Esophagus muscularis mucosa (tissue), 4 donors: ENCODE results near the gene EMILIN1. TPM values are rescaled to one million over a fixed set of nuclear protein-coding genes. Genes with fewer than 3 reads are reported as not detected.

Experiments used
- DNase-seq: peaks from one replicate; pipeline ENCODE4 v3.0.0-alpha.2; 2017; ENCODE audit errors: extremely low spot score
- H3K27ac ChIP-seq, 4 donors: fragments of 200-600 bp; sonication (generic); replicated peaks in 1 of 4; 1 replicate in 3 of 4; 2 replicates in 1 of 4; pipeline ENCODE4 v1.5.1; 2016 to 2019; ENCODE audit warnings: mild to moderate bottlenecking in 1 of 4
- H3K27me3 ChIP-seq, 4 donors: fragments of 200-600 bp; sonication (generic); one replicate each; pipeline versions ENCODE4 v1.5.1 to v1.6.0; 2016 to 2019
- H3K36me3 ChIP-seq, 4 donors: fragments of 200-600 bp; sonication (generic); one replicate each; pipeline ENCODE4 v1.5.1; 2016 to 2019
- H3K4me1 ChIP-seq, 4 donors: fragments of 200-600 bp; sonication (generic); one replicate each; pipeline ENCODE4 v1.5.1; 2016 to 2019
- H3K4me3 ChIP-seq, 4 donors: fragments of 200-600 bp; sonication (generic); 1 replicate in 2 of 4; 2 replicates in 2 of 4; pipeline ENCODE4 v1.5.1; 2016 to 2019; ENCODE audit warnings: mild to moderate bottlenecking in 4 of 4, moderate library complexity in 1 of 4
- H3K9me3 ChIP-seq, 4 donors: fragments of 200-600 bp; sonication (generic); 1 replicate in 3 of 4; 2 replicates in 1 of 4; pipeline ENCODE4 v1.5.1; 2016 to 2019
- CTCF ChIP-seq, 3 experiments: fragments of 200-600 bp in 2 of 3; fragments of 450-650 bp in 1 of 3; sonication (generic) in 2 of 3; IDR thresholded peaks; one replicate each; pipeline ENCODE4 v1.5.1; 2017 to 2019; ENCODE audit warnings: antibody characterized with exemption in 3 of 3, mild to moderate bottlenecking in 2 of 3, moderate library complexity in 1 of 3
- EP300 ChIP-seq: sonication (generic); formaldehyde crosslinking; IDR thresholded peaks from one replicate; pipeline ENCODE4 v1.6.1; 2017; ENCODE audit warnings: antibody characterized with exemption
- POLR2A ChIP-seq: fragments of 450-650 bp; IDR thresholded peaks from one replicate; pipeline ENCODE4 v1.6.1; 2017; ENCODE audit warnings: antibody characterized with exemption, moderate library complexity, mild to moderate bottlenecking, low read depth
- POLR2AphosphoS5 ChIP-seq, 2 donors: sonication (generic); formaldehyde crosslinking; IDR thresholded peaks; one replicate each; pipeline ENCODE4 v1.6.1; 2017; ENCODE audit warnings: antibody characterized with exemption in 2 of 2
- WGBS: methylation state at CpG from one replicate; pipeline ENCODE4 v1.1.5; 2018; 5-methylcytosine and 5-hydroxymethylcytosine counted together
- intact Hi-C: fragments of 100-400 bp; cut with DNase I; formaldehyde crosslinking; loops from one replicate; pipeline ENCODE4 v1.15.1; 2023
- total RNA-seq, 4 donors: library from RNA; depleted of rRNA; stranded (reverse); fragments of >200 nt; gene quantifications; one replicate each; pipeline versions ENCODE4 v1.1.0 to v1.2.1, GENCODE V29; 2016

The EMILIN1 gene
- total RNA-seq, 4 donors from 2014 or later = 126 to 288 (median 168) TPM

DNA sequence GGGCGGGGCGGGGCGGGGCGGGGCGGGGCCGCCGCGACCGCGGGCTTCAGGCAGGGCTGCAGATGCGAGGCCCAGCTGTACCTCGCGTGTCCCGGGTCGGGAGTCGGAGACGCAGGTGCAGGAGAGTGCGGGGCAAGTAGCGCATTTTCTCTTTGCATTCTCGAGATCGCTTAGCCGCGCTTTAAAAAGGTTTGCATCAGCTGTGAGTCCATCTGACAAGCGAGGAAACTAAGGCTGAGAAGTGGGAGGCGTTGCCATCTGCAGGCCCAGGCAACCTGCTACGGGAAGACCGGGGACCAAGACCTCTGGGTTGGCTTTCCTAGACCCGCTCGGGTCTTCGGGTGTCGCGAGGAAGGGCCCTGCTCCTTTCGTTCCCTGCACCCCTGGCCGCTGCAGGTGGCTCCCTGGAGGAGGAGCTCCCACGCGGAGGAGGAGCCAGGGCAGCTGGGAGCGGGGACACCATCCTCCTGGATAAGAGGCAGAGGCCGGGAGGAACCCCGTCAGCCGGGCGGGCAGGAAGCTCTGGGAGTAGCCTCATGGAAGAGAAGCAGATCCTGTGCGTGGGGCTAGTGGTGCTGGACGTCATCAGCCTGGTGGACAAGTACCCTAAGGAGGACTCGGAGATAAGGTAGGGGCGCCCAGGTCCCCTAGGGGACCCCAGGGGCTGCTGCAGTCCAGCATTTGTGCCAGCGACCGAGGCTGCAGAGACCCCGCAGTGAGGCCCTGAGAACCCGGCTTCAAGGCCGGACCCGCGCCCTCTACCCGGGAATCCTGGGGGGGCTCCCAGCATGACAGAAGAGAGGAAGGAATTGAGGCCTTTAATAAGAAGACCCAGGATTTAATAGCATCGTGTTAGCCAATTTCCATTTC, 8.5 kb downstream of the EMILIN1 start, which contains the start of gene KHK:
Gene KHK (plus strand): TSS at position 49 of the 870 bp plus-strand sequence. CDS start 488 bp downstream, at position 537.
- Histone ChIP-seq H3K27ac (peak within 1 kb of the TSS; percentile 92 to 95 (median 93)), H3K27me3 (no peaks in the 10 kb centered on the region), H3K4me3 (peak within 1 kb of the TSS; percentile 68 to 81 (median 72)), H3K4me1 (peaks cover 21 to 63% (median 54%) of the 10 kb centered on the region in 4 donors), H3K36me3 (peaks cover 3 to 21% (median 13%) of the 10 kb centered on the region in 4 donors), H3K9me3 (no peaks in the 10 kb centered on the region)
- TF ChIP-seq CTCF (IDR thresholded peaks at IDR 0.05) (no peak), POLR2A (no peak), POLR2AphosphoS5 (IDR thresholded peaks at IDR 0.05) (no peak), EP300 (no peak)
- DNase-seq = no peak
- 33% methylated on average over 16 of the region's 54 CpGs for WGBS
- intact Hi-C loops = loop anchor here (1.0 to 5.0 kb wide), 3 partner anchors 37 to 125 kb away; partner anchors contain the start of gene TMEM214

GRCh38 chr2:27087823-27088410, 9.5 kb downstream of the EMILIN1 start:
- intact Hi-C loops = loop anchor here (5.0 kb wide), 2 partner anchors 56 to 126 kb away; partner anchors contain the start of gene TMEM214
- no peak overlapping the region for H3K27ac ChIP-seq
- H3K9me3 ChIP-seq = no peaks in the 10 kb centered on the region
- WGBS = 85% methylated on average over 5 of the region's 5 CpGs
- TF ChIP-seq EP300 (no peak), POLR2AphosphoS5 (IDR thresholded peaks at IDR 0.05) (no peak), CTCF (IDR thresholded peaks at IDR 0.05) (no peak), POLR2A (no peak)
- DNase-seq = no peak
- H3K4me3 ChIP-seq = no peak overlapping the region
- no peaks in the 10 kb centered on the region for H3K27me3 ChIP-seq
- H3K36me3 ChIP-seq = peaks cover 0 to 20% (median 6%) of the 10 kb centered on the region in 4 donors
- peaks cover 16 to 53% (median 44%) of the 10 kb centered on the region in 4 donors for H3K4me1 ChIP-seq

DNA sequence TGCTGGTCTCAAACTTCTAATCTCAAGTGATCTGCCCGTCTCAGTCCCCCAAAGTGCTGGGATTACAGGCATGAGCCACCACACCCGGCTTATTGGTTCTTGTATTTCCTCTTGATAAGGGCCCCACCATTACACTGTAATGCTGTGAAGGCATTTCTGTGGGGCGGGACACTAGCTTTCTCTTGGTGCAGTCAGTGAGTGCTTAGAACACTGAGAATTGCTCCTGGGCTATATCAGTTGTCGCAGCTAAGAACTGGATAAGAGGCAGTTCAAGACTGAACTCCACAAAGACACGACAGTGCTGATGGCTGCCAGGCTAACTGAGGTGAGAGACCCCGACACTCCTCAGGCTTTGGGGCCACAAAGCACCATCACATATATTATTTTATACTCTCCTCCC, 10.2 kb downstream of the EMILIN1 start:
- intact Hi-C loops = loop anchor here (5.0 kb wide), 2 partner anchors 56 to 126 kb away; partner anchors contain the start of gene TMEM214
- DNase-seq = no peak
- H3K4me1 ChIP-seq = peaks cover 16 to 46% (median 37%) of the 10 kb centered on the region in 4 donors
- H3K36me3 ChIP-seq = peaks cover 0 to 13% (median 2%) of the 10 kb centered on the region in 4 donors
- TF ChIP-seq POLR2A (no peak), EP300 (no peak), POLR2AphosphoS5 (IDR thresholded peaks at IDR 0.05) (no peak), CTCF (IDR thresholded peaks at IDR 0.05) (no peak)
- no peak overlapping the region for H3K27ac ChIP-seq
- H3K27me3 ChIP-seq = no peaks in the 10 kb centered on the region
- H3K9me3 ChIP-seq = no peaks in the 10 kb centered on the region
- H3K4me3 ChIP-seq = no peak overlapping the region
- WGBS = 90% methylated on average over 6 of the region's 6 CpGs

DNA sequence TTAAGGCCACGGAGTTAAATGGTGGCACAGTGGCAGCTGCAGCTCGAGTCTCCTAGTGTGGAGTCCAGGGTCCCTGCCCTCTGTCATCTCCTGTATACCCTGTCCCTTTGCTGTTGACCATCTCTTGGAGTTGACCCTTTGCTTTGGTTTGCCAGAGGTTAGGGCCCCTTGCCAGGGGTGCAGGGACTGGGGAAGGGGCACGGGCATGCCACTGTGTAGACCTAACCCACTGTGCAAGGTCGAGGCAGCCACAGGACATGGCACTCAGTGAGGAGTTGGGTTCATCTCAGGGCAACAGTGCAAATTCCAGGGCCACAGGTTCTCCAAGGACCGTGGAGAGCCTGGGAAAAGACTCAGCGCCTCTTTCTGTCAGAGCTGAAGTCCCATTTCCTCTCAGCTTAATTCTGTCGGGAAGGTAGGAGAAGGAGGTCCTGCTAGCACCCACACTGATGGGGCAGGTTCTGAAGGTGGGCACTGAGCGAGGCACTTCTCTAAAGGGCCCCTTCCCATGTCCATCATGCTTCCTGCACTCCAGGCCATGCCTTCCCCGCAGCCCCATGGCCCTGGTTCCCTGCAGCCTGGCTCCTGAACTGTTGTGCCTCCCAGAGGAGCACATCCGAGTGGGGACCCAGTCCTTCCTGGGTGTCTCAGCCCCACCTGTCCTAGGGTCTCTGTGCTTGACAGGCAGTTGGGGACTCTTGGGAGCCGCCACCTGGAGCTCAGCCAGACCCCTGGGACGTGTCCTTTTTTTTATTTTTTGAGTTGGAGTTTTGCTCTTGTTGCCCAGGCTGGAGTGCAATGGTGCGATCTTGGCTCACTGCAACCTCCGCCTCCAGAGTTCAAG, 10.9 kb downstream of the EMILIN1 start:
- Histone ChIP-seq H3K27me3 (no peaks in the 10 kb centered on the region), H3K36me3 (peaks cover 0 to 9% (median 0%) of the 10 kb centered on the region in 4 donors), H3K4me1 (peaks cover 16 to 39% (median 30%) of the 10 kb centered on the region in 4 donors), H3K4me3 (no peak overlapping the region), H3K9me3 (no peaks in the 10 kb centered on the region), H3K27ac (no peak overlapping the region)
- intact Hi-C loops = loop anchor here (5.0 kb wide), 2 partner anchors 57 to 127 kb away; partner anchors contain the start of gene TMEM214
- TF ChIP-seq POLR2AphosphoS5 (IDR thresholded peaks at IDR 0.05) = no peak
- no peak for TF ChIP-seq EP300
- no peak for TF ChIP-seq CTCF (IDR thresholded peaks at IDR 0.05)
- no peak for TF ChIP-seq POLR2A
- 91% methylated on average over 12 of the region's 14 CpGs for WGBS
- DNase-seq = no peak
